Frontal cortex (tissue), 4 donors: ENCODE data around the gene UTP15. TPM values are rescaled to one million over a fixed set of nuclear protein-coding genes. Genes with fewer than 3 reads are reported as not detected.
A peak's percentile ranks its signal among the peaks of the same experiment; 100 is the strongest.

Experiments used
- DNase-seq, 2 donors: peaks; one replicate each; pipeline ENCODE4 v3.0.0; 2012; ENCODE audit warnings: low spot score in 2 of 2
- FAIRE-seq: peaks from 2 replicates; lab custom pipeline; 2012; peaks lifted over from hg19 to GRCh38; lab: Jason Lieb, UNC
- total RNA-seq: library from RNA; depleted of rRNA; stranded (reverse); fragments of >200 nt; gene quantifications from one replicate; pipeline ENCODE4 v1.2.3, GENCODE V29; 2014
- donor health status: control.
- donor health status: control.
- donor health status: control.

Gene UTP15, protein sequence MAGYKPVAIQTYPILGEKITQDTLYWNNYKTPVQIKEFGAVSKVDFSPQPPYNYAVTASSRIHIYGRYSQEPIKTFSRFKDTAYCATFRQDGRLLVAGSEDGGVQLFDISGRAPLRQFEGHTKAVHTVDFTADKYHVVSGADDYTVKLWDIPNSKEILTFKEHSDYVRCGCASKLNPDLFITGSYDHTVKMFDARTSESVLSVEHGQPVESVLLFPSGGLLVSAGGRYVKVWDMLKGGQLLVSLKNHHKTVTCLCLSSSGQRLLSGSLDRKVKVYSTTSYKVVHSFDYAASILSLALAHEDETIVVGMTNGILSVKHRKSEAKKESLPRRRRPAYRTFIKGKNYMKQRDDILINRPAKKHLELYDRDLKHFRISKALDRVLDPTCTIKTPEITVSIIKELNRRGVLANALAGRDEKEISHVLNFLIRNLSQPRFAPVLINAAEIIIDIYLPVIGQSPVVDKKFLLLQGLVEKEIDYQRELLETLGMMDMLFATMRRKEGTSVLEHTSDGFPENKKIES
- 31.4 TPM for total RNA-seq

DNA sequence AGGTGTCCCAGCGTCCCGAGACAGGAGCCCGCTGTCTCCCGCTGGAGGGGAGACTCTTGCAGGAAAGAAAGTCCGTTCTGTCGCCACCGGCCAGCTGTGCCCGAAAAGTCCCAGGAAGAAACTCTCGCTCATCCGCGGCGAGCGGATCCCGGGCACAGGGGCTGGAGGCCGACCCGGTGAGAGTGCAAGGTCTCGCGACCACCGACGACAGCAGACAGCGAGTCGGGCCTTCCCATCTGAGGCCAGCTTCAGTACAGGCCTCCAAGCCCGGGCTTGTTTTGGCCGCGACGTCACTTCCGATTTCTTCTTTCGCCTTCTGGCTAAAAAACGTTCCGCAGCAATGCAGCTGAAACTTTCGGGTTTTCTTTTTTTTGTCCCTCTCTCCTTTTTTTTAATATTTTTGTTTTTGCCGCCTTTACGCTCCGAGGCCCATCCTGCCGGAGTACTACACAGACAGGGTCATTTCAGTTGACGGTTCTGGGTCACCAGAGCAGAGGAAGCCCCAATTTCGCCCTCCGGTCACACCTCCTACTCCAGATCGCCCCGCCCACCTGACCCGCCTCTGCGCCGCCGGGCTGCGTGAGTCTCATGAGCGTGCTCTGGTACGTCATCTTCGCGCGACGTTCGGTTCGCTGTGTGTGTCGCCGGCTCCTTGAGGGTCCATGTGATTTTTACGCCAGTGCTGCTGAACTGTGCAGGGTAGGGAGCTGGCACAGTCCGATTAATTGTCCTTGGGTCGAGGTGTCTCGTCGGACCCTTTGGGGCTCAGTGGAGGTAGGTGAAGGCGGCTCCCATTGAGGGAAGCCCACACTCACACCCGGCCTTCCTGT, at the start of gene UTP15, which contains the start of gene ANKRA2:
UTP15 (plus strand) TSS at position 605 of the 830 bp plus-strand sequence. CDS start 1,602 bp downstream, outside the sequence.
ANKRA2 (minus strand) TSS at position 501 of the 830 bp plus-strand sequence. CDS start 2,758 bp downstream, outside the sequence.
- FAIRE-seq, result no peak
- peak; percentile 65 to 81 for DNase-seq

GRCh38 chr5:73519531-73520283, 45.8 kb upstream of the UTP15 start:
- DNase-seq (peak; percentile 48 to 74), FAIRE-seq (no peak)

- FAIRE-seq, result no peak
- no peak for DNase-seq
Measured at GRCh38 chr5:73522989-73523388, 42.6 kb upstream of the UTP15 start.

DNA sequence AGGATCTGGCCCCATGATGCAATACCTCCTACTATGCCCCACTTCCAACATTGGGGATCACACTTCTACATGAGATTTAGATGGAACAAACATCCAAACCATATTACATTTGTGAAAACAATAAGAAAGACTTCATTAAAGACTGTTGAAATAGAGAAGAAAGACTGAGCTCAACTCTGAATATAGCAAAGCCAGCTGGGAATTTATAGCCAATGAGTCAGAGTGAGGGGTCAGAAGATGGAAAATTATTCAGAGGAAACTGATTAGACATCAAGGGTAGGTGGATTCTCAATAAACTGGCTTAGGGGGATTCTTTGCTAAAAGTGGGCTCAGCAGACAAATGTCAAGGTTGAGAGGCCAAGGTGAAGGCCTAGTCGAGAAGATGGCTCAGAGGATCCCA, 41.7 kb upstream of the UTP15 start:
- DNase-seq (no peak), FAIRE-seq (no peak)

- no peak for DNase-seq
Measured at GRCh38 chr5:73525606-73526203, 39.8 kb upstream of the UTP15 start.

GRCh38 chr5:73528248-73528647, 37.3 kb upstream of the UTP15 start:
- no peak for FAIRE-seq
- DNase-seq, result no peak

More at GRCh38 chr5:73525606-73526203, 39.8 kb upstream of the UTP15 start:
- FAIRE-seq, result no peak

DNA sequence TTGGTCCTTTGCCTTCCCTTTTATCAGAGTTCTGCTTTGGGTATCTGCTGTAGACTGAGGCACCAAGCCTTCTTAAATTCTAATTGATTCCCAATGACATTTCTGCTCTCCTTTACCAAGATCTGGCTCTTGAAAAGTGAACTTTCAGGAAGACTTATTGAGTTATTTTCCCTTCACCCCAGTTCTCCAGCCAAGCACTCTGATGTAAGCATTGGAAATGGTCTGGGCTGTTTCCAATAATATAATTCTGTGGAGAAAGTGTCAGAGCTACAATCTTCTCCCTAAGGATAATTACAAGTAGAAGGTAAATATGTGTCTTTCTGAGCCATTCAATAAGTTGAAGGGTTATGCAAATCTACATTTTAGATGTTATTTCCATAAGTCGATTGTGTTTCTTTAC, 36.5 kb upstream of the UTP15 start:
- FAIRE-seq (no peak), DNase-seq (no peak)

GRCh38 chr5:73531356-73531755, 34.2 kb upstream of the UTP15 start:
- no peak for DNase-seq
- FAIRE-seq, result no peak

DNA sequence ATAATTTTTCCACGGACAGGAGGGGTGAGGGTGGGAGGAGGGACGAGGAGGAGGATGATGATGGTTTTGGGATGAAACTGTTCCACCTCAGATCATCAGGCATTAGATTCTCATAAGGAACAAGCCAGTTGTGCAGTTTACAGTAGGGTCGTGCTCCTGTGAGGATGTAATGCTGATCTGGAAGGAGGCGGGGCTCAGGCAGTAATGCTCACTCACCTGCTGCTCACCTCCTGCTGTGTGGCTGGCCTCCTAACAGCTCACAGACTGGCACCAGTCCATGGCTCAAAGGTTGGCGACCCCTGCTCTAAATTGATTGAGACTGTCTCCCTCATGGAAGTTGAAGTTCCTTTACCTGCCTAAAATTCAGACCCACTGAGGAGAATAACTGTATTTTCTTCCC, 33.3 kb upstream of the UTP15 start:
- DNase-seq, result no peak
- FAIRE-seq, result no peak

DNA sequence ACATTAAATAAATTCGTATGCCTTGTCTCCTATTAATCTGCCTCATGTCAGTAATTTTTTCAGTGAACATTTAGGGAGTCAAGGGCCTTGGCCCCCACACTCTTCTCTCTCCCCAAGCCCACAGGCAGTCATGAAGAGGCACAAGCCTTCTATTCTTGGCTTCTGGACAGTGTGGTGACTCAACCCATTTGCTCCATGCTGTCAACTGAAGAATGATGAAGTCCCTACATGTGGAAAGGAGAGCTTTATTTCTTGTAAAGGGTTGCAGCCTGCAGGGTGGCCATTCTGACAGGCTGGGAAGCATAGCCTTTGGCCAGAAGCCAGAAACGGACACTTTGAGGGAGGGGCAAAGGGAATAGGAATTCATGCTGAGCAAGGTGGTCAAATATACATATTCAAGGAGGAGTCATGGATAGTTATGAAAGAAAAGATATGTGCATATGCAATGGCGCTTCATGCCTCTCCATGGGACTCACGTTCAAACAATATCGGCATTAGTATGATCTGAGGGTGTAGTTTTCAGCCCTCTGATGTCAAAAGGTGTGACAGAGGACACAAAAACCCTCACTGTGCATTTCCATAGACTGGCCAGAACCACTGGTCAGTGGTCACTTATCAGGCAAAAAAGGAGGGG, 31.4 kb upstream of the UTP15 start:
- DNase-seq (no peak), FAIRE-seq (no peak)

- no peak for DNase-seq
- no peak for FAIRE-seq
Measured at GRCh38 chr5:73534971-73535370, 30.6 kb upstream of the UTP15 start.

GRCh38 chr5:73539730-73540129, 25.8 kb upstream of the UTP15 start:
- FAIRE-seq, result no peak
- DNase-seq, result no peak

DNA sequence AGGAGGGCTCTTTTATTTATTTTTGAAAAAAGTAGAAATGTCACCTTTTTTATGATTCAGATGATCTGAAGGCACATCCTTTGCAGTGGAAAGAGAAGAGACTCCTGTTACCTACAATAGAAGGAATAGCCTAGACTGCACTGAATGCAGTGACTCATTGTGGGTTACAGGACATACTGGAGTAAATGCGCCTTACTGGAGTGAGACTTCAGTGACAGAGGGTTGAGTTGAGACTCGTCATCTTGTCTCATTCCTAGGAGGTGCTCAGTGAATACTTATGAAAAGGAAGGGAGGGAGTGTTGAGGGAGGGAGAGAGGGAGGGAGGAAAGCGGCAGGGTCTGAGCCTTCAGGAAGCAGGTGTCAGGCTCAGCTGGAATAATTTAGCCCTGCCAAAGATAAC, 25.4 kb upstream of the UTP15 start:
- FAIRE-seq (no peak), DNase-seq (no peak)

DNA sequence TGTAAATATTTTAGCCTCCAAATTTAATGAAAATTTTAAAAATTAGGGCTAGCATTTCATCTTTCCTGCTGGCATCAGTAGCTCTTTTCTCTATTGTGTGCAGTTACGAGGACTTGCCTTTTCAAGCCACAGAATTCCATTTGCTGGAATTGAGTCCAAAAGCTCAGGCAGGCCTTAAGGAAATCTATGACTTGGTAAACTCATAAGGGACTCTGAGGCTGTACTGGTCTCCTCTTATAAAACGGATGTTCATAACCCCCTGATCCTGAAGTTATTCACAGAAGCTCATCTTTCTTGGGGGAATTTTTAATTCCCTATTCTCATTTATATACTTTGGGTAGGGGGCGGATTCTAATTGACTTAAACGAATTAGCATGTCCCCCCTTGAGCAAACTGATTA, 23.5 kb upstream of the UTP15 start:
- no peak for FAIRE-seq
- no peak for DNase-seq

DNA sequence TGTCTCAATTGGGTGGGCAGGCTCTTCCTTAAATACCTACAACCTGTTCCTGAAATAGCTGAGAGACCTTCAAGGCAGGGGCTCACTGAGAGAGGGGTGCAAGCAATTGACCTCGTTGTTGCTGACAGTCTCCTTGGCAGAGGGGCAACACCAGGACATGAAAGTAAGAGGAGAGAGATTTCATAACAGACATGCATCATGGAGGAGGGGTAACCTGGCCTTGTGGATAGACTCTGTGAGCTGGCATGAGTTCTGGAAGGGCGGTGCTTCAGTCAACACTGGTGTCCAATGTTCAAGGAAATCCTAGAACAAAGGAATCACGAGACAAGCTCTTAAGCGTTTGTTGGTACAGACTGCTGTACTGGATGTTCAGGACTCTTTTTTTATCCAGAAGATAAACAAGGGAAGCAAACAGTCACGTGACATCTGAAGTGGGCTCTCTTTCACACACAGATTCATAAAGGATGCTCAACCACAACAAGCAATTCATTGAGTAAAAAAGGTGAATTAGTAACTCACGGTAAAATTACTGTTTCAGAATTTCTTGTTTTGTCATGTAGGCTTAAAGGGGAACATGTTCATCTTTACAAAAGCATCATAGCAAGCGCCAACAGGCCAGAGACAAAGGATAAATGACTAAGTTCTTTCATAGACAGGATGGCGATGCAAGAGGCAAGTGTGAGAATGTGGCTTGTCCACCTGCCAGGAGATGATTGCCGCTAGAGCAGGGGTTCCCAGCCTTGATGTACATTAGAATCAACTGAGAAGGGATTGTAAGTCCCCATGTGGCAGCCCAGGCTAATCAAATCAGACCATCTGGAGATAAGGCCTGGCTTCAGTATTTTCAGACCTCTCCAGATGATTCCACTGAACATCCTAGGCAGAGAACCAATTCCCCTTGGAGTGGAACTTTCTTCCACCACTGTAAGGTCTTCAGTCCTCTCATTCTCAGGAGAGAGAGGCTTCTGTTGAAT, 20.8 kb upstream of the UTP15 start:
- FAIRE-seq (no peak), DNase-seq (no peak)

DNA sequence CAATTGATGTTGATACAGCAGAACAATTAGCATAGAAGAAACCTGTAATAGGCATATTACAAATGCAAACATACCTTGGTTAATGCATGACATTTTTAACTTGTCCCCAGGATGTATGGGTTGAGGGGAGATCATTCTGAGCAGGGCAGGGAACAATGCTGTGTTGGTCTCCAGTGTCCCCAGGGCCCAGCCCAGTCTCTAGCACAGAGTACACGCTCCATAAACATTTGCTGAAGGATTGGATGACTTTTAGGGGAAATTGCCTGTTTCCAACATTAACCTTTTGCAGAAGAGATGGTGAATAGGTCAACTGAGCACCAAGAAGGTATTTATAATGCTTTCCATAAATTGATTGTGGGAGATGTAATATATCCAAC, 20.2 kb upstream of the UTP15 start:
- no peak for DNase-seq
- FAIRE-seq, result no peak

DNA sequence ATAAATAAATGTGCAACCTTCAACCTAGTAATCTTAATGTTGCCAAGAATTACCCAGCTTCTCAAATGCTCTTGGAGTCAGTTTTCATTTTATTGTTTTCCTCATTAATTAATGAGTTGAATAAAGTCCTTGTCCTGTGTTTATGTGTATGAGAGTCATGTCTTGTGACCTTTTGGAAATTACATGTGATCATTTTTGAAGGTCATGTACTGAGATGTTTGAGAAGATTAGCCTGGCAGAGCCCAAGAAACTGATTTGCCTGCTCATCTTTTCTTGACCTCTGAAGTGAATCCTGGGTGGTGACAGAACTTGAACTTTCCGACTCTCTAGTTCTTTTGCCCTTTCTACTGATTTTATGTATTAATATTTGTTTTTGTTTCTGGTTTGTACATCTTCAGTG, 15.5 kb upstream of the UTP15 start:
- DNase-seq (no peak), FAIRE-seq (no peak)

DNA sequence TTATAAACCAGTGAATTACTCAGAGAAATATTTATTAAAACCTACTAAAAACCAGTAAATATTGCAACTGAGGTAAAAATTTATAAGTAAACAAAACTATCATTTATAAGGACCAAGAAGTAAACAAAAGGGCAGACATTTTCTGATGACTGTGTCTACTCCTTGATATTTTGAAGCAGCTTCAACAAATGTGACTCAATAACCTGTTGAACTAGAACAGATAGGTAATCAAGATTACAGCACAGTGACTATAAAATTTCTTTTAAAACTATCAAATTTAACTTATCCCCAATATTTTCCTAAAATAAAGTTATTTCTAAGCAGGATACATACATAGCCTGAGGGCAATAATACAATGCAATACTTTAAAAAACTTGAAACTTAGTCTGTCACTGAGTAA, 12.9 kb upstream of the UTP15 start:
- DNase-seq, result no peak
- no peak for FAIRE-seq
